K562 (cell line): ENCODE results near the gene SETD4. TPM values are rescaled to one million over a fixed set of nuclear protein-coding genes. Genes with fewer than 3 reads are reported as not detected.

Source experiments
- LCOR ChIP-seq: sonication (generic); formaldehyde crosslinking; IDR thresholded peaks from 2 replicates; pipeline ENCODE4 v1.8.0; 2022; ENCODE audit warnings: mild to moderate bottlenecking, missing genetic modification reagents
- MECOM ChIP-seq: fragments of 250-450 bp; sonication (Bioruptor Pico); IDR thresholded peaks from 2 replicates; pipeline ENCODE4 v1.8.0; 2022; ENCODE audit warnings: inconsistent platforms
- ZNF407 ChIP-seq: fragments of 450-650 bp; IDR thresholded peaks from 2 replicates; pipeline ENCODE4 v1.6.1; 2016; ENCODE audit warnings: low read depth
- ZNF76 ChIP-seq: fragments of 250-450 bp; sonication (Bioruptor Pico); IDR thresholded peaks from 2 replicates; pipeline ENCODE4 v1.4.0; 2020; ENCODE audit warnings: mild to moderate bottlenecking, moderate library complexity, borderline replicate concordance
- polyA plus RNA-seq, 8 experiments: library from polyadenylated mRNA; depleted of rRNA in 4 of 8; stranded (reverse) in 5 of 8; unstranded in 3 of 8; fragments of >200 nt; fragmentation: Nextera tagmentation in 2 of 8; fragmentation: Illumina TruSeq in 1 of 8; extraction: Ambion mirVana in 2 of 8; extraction: Trizol in 1 of 8; gene quantifications; 2 replicates each; pipeline versions ENCODE4 v1.2.1 to v1.2.3, GENCODE V29; 2011 to 2014; ENCODE audit warnings: inconsistent platforms in 1 of 8, missing spikeins in 1 of 8
- total RNA-seq, 7 experiments: library from RNA; depleted of rRNA in 6 of 7; stranded (reverse); fragments of >200 nt in 6 of 7; fragmentation: Illumina TruSeq in 2 of 7; extraction: Trizol in 2 of 7; gene quantifications; 2 replicates each; pipeline versions ENCODE4 v1.2.1 to v1.2.3, GENCODE V29; 2011 to 2021; ENCODE audit warnings: low replicate concordance in 1 of 7

SETD4 gene
- total and polyA plus RNA-seq, 9 of the 15 experiments (the other 6 are each of a cell fraction or from before 2014, with no cell fraction given), result 16.1 to 51.3 (median 25.7) TPM

DNA sequence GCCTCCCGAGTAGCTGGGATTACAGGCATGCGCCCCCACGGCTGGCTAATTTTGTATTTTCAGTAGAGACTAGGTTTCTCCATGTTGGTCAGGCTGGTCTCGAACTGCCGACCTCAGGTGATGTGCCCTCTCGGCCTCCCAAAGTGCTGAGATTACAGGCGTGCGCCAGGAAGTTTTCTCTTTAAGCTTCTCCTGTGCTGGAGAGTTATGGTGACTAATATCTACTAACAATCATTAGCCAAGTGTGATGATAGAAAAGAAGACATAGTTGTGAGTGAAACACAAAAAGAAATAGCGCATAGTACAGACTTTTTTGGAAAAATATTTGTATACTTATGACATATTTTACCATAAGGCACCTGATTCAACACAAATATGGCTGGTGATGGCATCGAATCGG, 56.5 kb downstream of the SETD4 start (continued):
- no peak for TF ChIP-seq ZNF407
- TF ChIP-seq LCOR, result no peak
- TF ChIP-seq ZNF76, result no peak
- no peak for TF ChIP-seq MECOM (CRISPR knock-in tag)
- TF ChIP-seq, all 486 proteins: peak for 0
